PC-3 (cell line): ENCODE results near the gene LCLAT1. TPM values are rescaled to one million over a fixed set of nuclear protein-coding genes. Genes with fewer than 3 reads are reported as not detected.
A peak's percentile ranks its signal among the peaks of the same experiment; 100 is the strongest.
"Not testable (repeated sequence)": the region's sequence is repeated elsewhere in the genome, so short reads cannot be mapped to it uniquely, and the experiment has no call there.

ENCODE experiments used
- ATAC-seq: fragments of 200-7000 bp; cut with Tn5 transposase; 2 replicates; pipeline ENCODE4 v1.9.1; 2020; ENCODE audit warnings: mild to moderate bottlenecking, moderate library complexity
- BruUV-seq: library from RNA; stranded (reverse); fragments of 400-500 nt; replicated peaks from 2 replicates; lab custom pipeline; 2021; lab: Mats Ljungman, UMichigan
- CTCF ChIA-PET: fragments of 300-600 bp; sonication (Branson Sonifier 250); formaldehyde crosslinking; loops from one replicate; lab custom pipeline; 2022; ENCODE audit warnings: antibody characterized with exemption; lab: Charles Lee
- POLR2A ChIA-PET: fragments of 300-600 bp; sonication (Branson Sonifier 250); formaldehyde crosslinking; loops from one replicate; lab custom pipeline; 2022; ENCODE audit warnings: antibody characterized with exemption; ENCODE audit not compliant: unreplicated experiment; lab: Charles Lee
- DNase-seq: peaks from one replicate; pipeline ENCODE4 v3.0.0-alpha.2; 2015
- H2AFZ ChIP-seq: fragments of 300-600 bp; sonication (generic); 2 replicates; pipeline ENCODE4 v1.6.0; 2016; ENCODE audit warnings: antibody characterized with exemption, low read length
- H3F3A ChIP-seq: fragments of 300-600 bp; sonication (generic); one replicate; pipeline ENCODE4 v1.6.0; 2017; ENCODE audit warnings: antibody characterized with exemption, low read length, control low read depth, mild to moderate bottlenecking; ENCODE audit not compliant: unreplicated experiment
- H3K27ac ChIP-seq: fragments of 300-600 bp; sonication (generic); 2 replicates; pipeline ENCODE4 v1.5.1; 2016; ENCODE audit warnings: mild to moderate bottlenecking, low read length
- H3K27me3 ChIP-seq: fragments of 300-600 bp; sonication (generic); 2 replicates; pipeline ENCODE4 v1.6.1; 2016; ENCODE audit warnings: low read length, mixed read lengths
- H3K36me3 ChIP-seq: fragments of 300-600 bp; sonication (generic); 2 replicates; pipeline ENCODE4 v1.6.1; 2016; ENCODE audit warnings: low read depth, mixed run types, low read length, mixed read lengths
- H3K4me1 ChIP-seq: fragments of 300-600 bp; sonication (generic); 2 replicates; pipeline ENCODE4 v1.5.1; 2016; ENCODE audit warnings: low read length; ENCODE audit not compliant: insufficient read depth
- H3K4me2 ChIP-seq: fragments of 300-600 bp; sonication (generic); 2 replicates; pipeline ENCODE4 v1.6.0; 2016; ENCODE audit warnings: low read length
- H3K4me3 ChIP-seq: fragments of 300-600 bp; sonication (generic); 2 replicates; pipeline ENCODE4 v1.5.1; 2016; ENCODE audit warnings: mild to moderate bottlenecking, low read length, mixed read lengths
- H3K79me2 ChIP-seq: fragments of 300-600 bp; sonication (generic); 2 replicates; pipeline ENCODE4 v1.6.1; 2017; ENCODE audit warnings: low read length, mixed read lengths
- H3K9ac ChIP-seq: fragments of 300-600 bp; sonication (generic); 2 replicates; pipeline ENCODE4 v1.6.0; 2016; ENCODE audit warnings: mild to moderate bottlenecking, low read length
- H3K9me2 ChIP-seq: fragments of 300-600 bp; sonication (generic); replicated peaks from 2 replicates; pipeline ENCODE4 v1.6.1; 2016; ENCODE audit warnings: mixed run types, low read length, mixed read lengths
- H3K9me3 ChIP-seq: fragments of 300-600 bp; sonication (generic); 2 replicates; pipeline ENCODE4 v1.6.1; 2016; ENCODE audit warnings: low read length, mixed read lengths
- H4K20me1 ChIP-seq: fragments of 300-600 bp; sonication (generic); 2 replicates; pipeline ENCODE4 v1.6.1; 2016; ENCODE audit warnings: low read length, mixed read lengths
- EZH2 ChIP-seq: fragments of 300-600 bp; sonication (generic); IDR thresholded peaks from one replicate; pipeline ENCODE4 v1.6.1; 2017; ENCODE audit warnings: antibody characterized with exemption, mild to moderate bottlenecking, low read length; ENCODE audit not compliant: unreplicated experiment
- EZH2phosphoT487 ChIP-seq: fragments of 300-600 bp; sonication (generic); IDR thresholded peaks from 2 replicates; pipeline ENCODE4 v1.6.1; 2018; ENCODE audit warnings: mild to moderate bottlenecking, antibody characterized with exemption, low read length, borderline replicate concordance
- intact Hi-C: fragments of 100-400 bp; cut with micrococcal nuclease; formaldehyde crosslinking; loops from 2 replicates; pipeline ENCODE4 v1.9.0; 2023
- total RNA-seq: library from RNA; depleted of rRNA; stranded (reverse); fragments of >200 nt; gene quantifications from 2 replicates; pipeline ENCODE4 v1.2.3, GENCODE V29; 2014
- TF ChIP-seq, protein P1 (sequence below): fragments of 300-600 bp; sonication (generic); conservative IDR thresholded peaks from 2 replicates; pipeline ENCODE4 v1.5.1; 2017; ENCODE audit warnings: antibody characterized with exemption, low read depth, mild to moderate bottlenecking, low read length

LCLAT1 gene
- total RNA-seq, 1 experiment from 2014 or later: 22.0 TPM

DNA sequence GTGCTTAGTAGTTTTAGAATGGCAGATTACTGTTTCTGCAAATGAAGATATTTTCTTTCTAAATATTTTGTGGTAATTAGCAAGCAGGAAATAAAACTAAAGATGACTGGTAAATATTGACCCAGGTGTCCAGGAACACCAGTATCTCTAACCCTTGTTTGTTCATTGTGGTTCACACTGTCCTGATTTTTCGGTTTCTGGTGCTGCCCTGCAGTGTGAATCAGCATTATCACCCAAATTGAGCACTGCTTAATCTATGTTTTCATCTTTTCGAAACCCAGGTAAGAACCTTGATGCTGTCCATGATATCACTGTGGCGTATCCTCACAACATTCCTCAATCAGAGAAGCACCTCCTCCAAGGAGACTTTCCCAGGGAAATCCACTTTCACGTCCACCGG is 192.8 kb downstream of the LCLAT1 start:
- Histone ChIP-seq H3K9me2 (no peaks in the 10 kb centered on the region), H3K27ac (no peak overlapping the region), H3K36me3 (peaks cover 4% of the 10 kb centered on the region; the same call in 1 of the 2 replicates), H3K4me2 (no peak overlapping the region), H3F3A (no peaks in the 10 kb centered on the region), H3K4me3 (no peak overlapping the region), H3K4me1 (no peaks in the 10 kb centered on the region), H2AFZ (no peak overlapping the region), H3K79me2 (no peaks in the 10 kb centered on the region), H4K20me1 (no peaks in the 10 kb centered on the region), H3K9me3 (no peaks in the 10 kb centered on the region), H3K9ac (no peak overlapping the region), H3K27me3 (no peaks in the 10 kb centered on the region)
- ChIA-PET POLR2A (no interaction called here), CTCF (no interaction called here)
- no peak for TF ChIP-seq EZH2phosphoT487
- TF ChIP-seq EZH2: no peak
- intact Hi-C loops: no loop called here
- no peak for ATAC-seq
- no TSS peak for BruUV-seq
- no peak for DNase-seq

GRCh38 chr2:30641765-30642345 is 194.8 kb downstream of the LCLAT1 start:
- CTCF ChIA-PET: no interaction called here
- POLR2A ChIA-PET: no interaction called here
- no peaks in the 10 kb centered on the region for H3K79me2 ChIP-seq

DNA sequence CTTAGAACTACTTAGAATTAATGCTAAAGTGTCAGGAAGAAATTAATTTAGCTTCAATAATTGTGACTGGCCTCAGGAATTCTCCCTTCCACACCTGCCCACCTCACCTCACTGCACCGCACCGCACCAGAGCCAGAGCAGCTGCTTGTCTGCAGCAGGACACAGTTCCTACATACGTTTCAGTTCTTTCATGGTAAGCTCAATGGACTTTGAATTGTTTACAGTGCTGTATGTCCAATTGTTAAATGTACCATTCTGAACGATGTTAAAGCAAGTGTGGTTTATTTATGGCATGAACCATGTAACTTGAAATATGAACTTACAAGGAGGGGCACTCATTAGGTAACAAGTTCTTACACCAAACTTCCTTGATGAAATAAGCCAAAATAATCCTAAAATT is 196.0 kb downstream of the LCLAT1 start:
- CTCF ChIA-PET: interaction anchor here (0.7 kb wide), 1 partner anchor 493 kb away, joined by 4 read pairs; no protein-coding TSS in a partner anchor
- ATAC-seq: not testable (repeated sequence)

More at GRCh38 chr2:30641765-30642345, 194.8 kb downstream of the LCLAT1 start:
- H3K9me3 ChIP-seq: no peaks in the 10 kb centered on the region
- H3K27me3 ChIP-seq: no peaks in the 10 kb centered on the region
- no peak for TF ChIP-seq EZH2
- TF ChIP-seq, protein P1, sequence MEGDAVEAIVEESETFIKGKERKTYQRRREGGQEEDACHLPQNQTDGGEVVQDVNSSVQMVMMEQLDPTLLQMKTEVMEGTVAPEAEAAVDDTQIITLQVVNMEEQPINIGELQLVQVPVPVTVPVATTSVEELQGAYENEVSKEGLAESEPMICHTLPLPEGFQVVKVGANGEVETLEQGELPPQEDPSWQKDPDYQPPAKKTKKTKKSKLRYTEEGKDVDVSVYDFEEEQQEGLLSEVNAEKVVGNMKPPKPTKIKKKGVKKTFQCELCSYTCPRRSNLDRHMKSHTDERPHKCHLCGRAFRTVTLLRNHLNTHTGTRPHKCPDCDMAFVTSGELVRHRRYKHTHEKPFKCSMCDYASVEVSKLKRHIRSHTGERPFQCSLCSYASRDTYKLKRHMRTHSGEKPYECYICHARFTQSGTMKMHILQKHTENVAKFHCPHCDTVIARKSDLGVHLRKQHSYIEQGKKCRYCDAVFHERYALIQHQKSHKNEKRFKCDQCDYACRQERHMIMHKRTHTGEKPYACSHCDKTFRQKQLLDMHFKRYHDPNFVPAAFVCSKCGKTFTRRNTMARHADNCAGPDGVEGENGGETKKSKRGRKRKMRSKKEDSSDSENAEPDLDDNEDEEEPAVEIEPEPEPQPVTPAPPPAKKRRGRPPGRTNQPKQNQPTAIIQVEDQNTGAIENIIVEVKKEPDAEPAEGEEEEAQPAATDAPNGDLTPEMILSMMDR: no peak
- no peak for TF ChIP-seq EZH2phosphoT487
- H4K20me1 ChIP-seq: no peaks in the 10 kb centered on the region
- ATAC-seq: peak; percentile 43
- H3K4me2 ChIP-seq: no peak overlapping the region
- H3K4me3 ChIP-seq: no peak overlapping the region
- no peak overlapping the region for H3K9ac ChIP-seq
- intact Hi-C loops: no loop called here
- H3K4me1 ChIP-seq: no peaks in the 10 kb centered on the region
- H3F3A ChIP-seq: no peaks in the 10 kb centered on the region
- DNase-seq: no peak
- no peaks in the 10 kb centered on the region for H3K9me2 ChIP-seq
- peaks cover 4% of the 10 kb centered on the region; the same call in 1 of the 2 replicates for H3K36me3 ChIP-seq
- BruUV-seq: no TSS peak
- no peak overlapping the region for H2AFZ ChIP-seq
- no peak overlapping the region for H3K27ac ChIP-seq

More for the DNA sequence above, 196.0 kb downstream of the LCLAT1 start:
- intact Hi-C loops, H3F3A ChIP-seq, H3K27ac ChIP-seq, BruUV-seq, H3K4me1 ChIP-seq, H3K4me2 ChIP-seq, H3K9ac ChIP-seq, H3K36me3 ChIP-seq, H3K9me2 ChIP-seq, H3K27me3 ChIP-seq, H3K79me2 ChIP-seq, H3K4me3 ChIP-seq, DNase-seq, H3K9me3 ChIP-seq, H2AFZ ChIP-seq, POLR2A ChIA-PET, H4K20me1 ChIP-seq: not testable (repeated sequence)
